Measurements from ENCODE around the gene CROCC2. TPM values are rescaled to one million over a fixed set of nuclear protein-coding genes. Genes with fewer than 3 reads are reported as not detected.
"Not testable (repeated sequence)": the region's sequence is repeated elsewhere in the genome, so short reads cannot be mapped to it uniquely, and the experiment has no call there.

The CROCC2 gene
- polyA plus RNA-seq, 1 donor from 2014 or later, result not detected

- H3K4me1 Mint-ChIP-seq, result no peaks in the 10 kb centered on the region
- no peaks in the 10 kb centered on the region for H3K36me3 Mint-ChIP-seq
- peaks cover 17% of the 10 kb centered on the region for H3K27me3 Mint-ChIP-seq
- no peak overlapping the region for H3K4me3 Mint-ChIP-seq
- peaks cover 4 to 5% (median 5%) of the 10 kb centered on the region in 3 donors for H3K9me3 Mint-ChIP-seq
- peak overlapping the region in 1 of 3 donors; percentile 33 for H3K27ac Mint-ChIP-seq
These were observed 68.8 kb downstream of the CROCC2 start for GRCh38 chr2:240974771-240975572.

- not testable (repeated sequence) for H3K4me3 Mint-ChIP-seq, H3K27ac Mint-ChIP-seq, H3K9me3 Mint-ChIP-seq, H3K36me3 Mint-ChIP-seq, H3K4me1 Mint-ChIP-seq
- H3K27me3 Mint-ChIP-seq, result peaks cover 17% of the 10 kb centered on the region
These were observed 69.8 kb downstream of the CROCC2 start for GRCh38 chr2:240975903-240976302.

GRCh38 chr2:240981280-240981679, 75.1 kb downstream of the CROCC2 start:
- Mint-ChIP-seq H3K4me1 (no peaks in the 10 kb centered on the region), H3K4me3 (no peak overlapping the region), H3K9me3 (no peaks in the 10 kb centered on the region), H3K36me3 (no peaks in the 10 kb centered on the region), H3K27ac (no peak overlapping the region), H3K27me3 (peaks cover 2% of the 10 kb centered on the region)

- Mint-ChIP-seq H3K27me3 (peaks cover 2% of the 10 kb centered on the region), H3K4me1 (no peaks in the 10 kb centered on the region), H3K4me3 (no peak overlapping the region), H3K9me3 (no peaks in the 10 kb centered on the region), H3K36me3 (no peaks in the 10 kb centered on the region), H3K27ac (no peak overlapping the region)
These were observed 76.0 kb downstream of the CROCC2 start for GRCh38 chr2:240981871-240982800.

- Mint-ChIP-seq H3K4me3 (peak overlapping the region in 2 of 4 donors; percentile 9 to 89), H3K9me3 (no peaks in the 10 kb centered on the region), H3K27me3 (peaks cover 2% of the 10 kb centered on the region), H3K27ac (no peak overlapping the region), H3K36me3 (no peaks in the 10 kb centered on the region), H3K4me1 (no peaks in the 10 kb centered on the region)
These were observed 76.7 kb downstream of the CROCC2 start for GRCh38 chr2:240982821-240983281.

GRCh38 chr2:240983361-240983995, 77.3 kb downstream of the CROCC2 start:
- H3K27me3 Mint-ChIP-seq, result peaks cover 2% of the 10 kb centered on the region
- H3K4me3 Mint-ChIP-seq, result peak overlapping the region in 1 of 4 donors; percentile 27
- no peaks in the 10 kb centered on the region for H3K36me3 Mint-ChIP-seq
- H3K4me1 Mint-ChIP-seq, result no peaks in the 10 kb centered on the region
- H3K9me3 Mint-ChIP-seq, result no peaks in the 10 kb centered on the region
- no peak overlapping the region for H3K27ac Mint-ChIP-seq

- Mint-ChIP-seq H3K27ac (no peak overlapping the region), H3K27me3 (peaks cover 2% of the 10 kb centered on the region), H3K36me3 (no peaks in the 10 kb centered on the region), H3K9me3 (no peaks in the 10 kb centered on the region), H3K4me1 (no peaks in the 10 kb centered on the region), H3K4me3 (no peak overlapping the region)
These were observed 77.9 kb downstream of the CROCC2 start for GRCh38 chr2:240983996-240984498.

- Mint-ChIP-seq H3K27me3 (peaks cover 2% of the 10 kb centered on the region), H3K27ac (no peak overlapping the region), H3K4me1 (no peaks in the 10 kb centered on the region), H3K36me3 (no peaks in the 10 kb centered on the region), H3K9me3 (no peaks in the 10 kb centered on the region), H3K4me3 (peak overlapping the region in 1 of 4 donors; percentile 28)
These were observed 80.0 kb downstream of the CROCC2 start for GRCh38 chr2:240985881-240986786.

- Mint-ChIP-seq H3K36me3 (no peaks in the 10 kb centered on the region), H3K4me3 (peak overlapping the region in 1 of 4 donors; percentile 17), H3K27ac (no peak overlapping the region), H3K9me3 (no peaks in the 10 kb centered on the region), H3K4me1 (no peaks in the 10 kb centered on the region), H3K27me3 (peaks cover 2% of the 10 kb centered on the region)
These were observed 80.8 kb downstream of the CROCC2 start for GRCh38 chr2:240986787-240987411.

GRCh38 chr2:240987588-240987987, 81.5 kb downstream of the CROCC2 start:
- no peaks in the 10 kb centered on the region for H3K4me1 Mint-ChIP-seq
- H3K36me3 Mint-ChIP-seq, result no peaks in the 10 kb centered on the region
- no peaks in the 10 kb centered on the region for H3K9me3 Mint-ChIP-seq
- H3K27me3 Mint-ChIP-seq, result peaks cover 5% of the 10 kb centered on the region
- H3K27ac Mint-ChIP-seq, result no peak overlapping the region
- no peak overlapping the region for H3K4me3 Mint-ChIP-seq

- peaks cover 5% of the 10 kb centered on the region for H3K27me3 Mint-ChIP-seq
These were observed 82.0 kb downstream of the CROCC2 start for GRCh38 chr2:240988146-240988545.

GRCh38 chr2:240988571-240989271, 82.6 kb downstream of the CROCC2 start:
- Mint-ChIP-seq H3K9me3 (no peaks in the 10 kb centered on the region), H3K4me3 (no peak overlapping the region), H3K27me3 (peaks cover 5% of the 10 kb centered on the region), H3K4me1 (no peaks in the 10 kb centered on the region), H3K27ac (no peak overlapping the region), H3K36me3 (no peaks in the 10 kb centered on the region)

More at GRCh38 chr2:240988146-240988545, 82.0 kb downstream of the CROCC2 start:
- Mint-ChIP-seq H3K9me3 (no peaks in the 10 kb centered on the region), H3K4me3 (no peak overlapping the region), H3K4me1 (no peaks in the 10 kb centered on the region), H3K27ac (no peak overlapping the region), H3K36me3 (no peaks in the 10 kb centered on the region)

Measured in IgD-negative memory B cell (primary cell).